PC-9 (cell line): Measurements from ENCODE around the gene DDX23. TPM values are rescaled to one million over a fixed set of nuclear protein-coding genes. Genes with fewer than 3 reads are reported as not detected.
A peak's percentile ranks its signal among the peaks of the same experiment; 100 is the strongest.
"Not testable (repeated sequence)": the region's sequence is repeated elsewhere in the genome, so short reads cannot be mapped to it uniquely, and the experiment has no call there.

Source experiments
- BruUV-seq: library from RNA; stranded (reverse); fragments of 400-500 nt; replicated peaks from 2 replicates; lab custom pipeline; 2021; lab: Mats Ljungman, UMichigan
- CTCF ChIA-PET: fragments of 300-600 bp; sonication (Branson Sonifier 250); formaldehyde crosslinking; loops from one replicate; lab custom pipeline; 2022; ENCODE audit warnings: antibody characterized with exemption; lab: Charles Lee
- POLR2A ChIA-PET: fragments of 300-600 bp; sonication (Branson Sonifier 250); formaldehyde crosslinking; loops from one replicate; lab custom pipeline; 2022; ENCODE audit warnings: antibody characterized with exemption; ENCODE audit not compliant: unreplicated experiment; lab: Charles Lee
- DNase-seq, 2 experiments: peaks; one replicate each; pipeline versions ENCODE4 v3.0.0 to v3.0.0-alpha.2; 2015 to 2022; ENCODE audit warnings: mixed read lengths in 1 of 2
- H2AFZ ChIP-seq: fragments of 200-600 bp; sonication (generic); 2 replicates; pipeline ENCODE4 v1.8.1; 2017; ENCODE audit warnings: antibody characterized with exemption
- H3F3A ChIP-seq: fragments of 200-600 bp; sonication (generic); 2 replicates; pipeline ENCODE4 v1.8.1; 2017; ENCODE audit warnings: antibody characterized with exemption, mild to moderate bottlenecking, low read depth; ENCODE audit not compliant: insufficient read depth
- H3K27ac ChIP-seq: fragments of 200-600 bp; sonication (generic); 2 replicates; pipeline ENCODE4 v1.6.1; 2016; ENCODE audit warnings: mixed run types
- H3K27me3 ChIP-seq: fragments of 200-600 bp; sonication (generic); 2 replicates; pipeline ENCODE4 v1.6.1; 2016; ENCODE audit warnings: low read depth, mixed run types; ENCODE audit not compliant: insufficient read depth
- H3K36me3 ChIP-seq: fragments of 200-600 bp; sonication (generic); 2 replicates; pipeline ENCODE4 v1.6.1; 2016; ENCODE audit warnings: low read depth, mixed run types
- H3K4me1 ChIP-seq: fragments of 200-600 bp; sonication (generic); replicated peaks from 2 replicates; pipeline ENCODE4 v1.6.1; 2016; ENCODE audit warnings: mixed run types; ENCODE audit not compliant: insufficient read depth
- H3K4me2 ChIP-seq: fragments of 200-600 bp; sonication (generic); 2 replicates; pipeline ENCODE4 v1.6.1; 2017; ENCODE audit warnings: mixed run types
- H3K4me3 ChIP-seq: fragments of 200-600 bp; sonication (generic); 2 replicates; pipeline ENCODE4 v1.6.1; 2016; ENCODE audit warnings: mixed run types
- H3K79me2 ChIP-seq: fragments of 200-600 bp; sonication (generic); 2 replicates; pipeline ENCODE4 v1.6.1; 2017; ENCODE audit warnings: low read depth, mixed run types
- H3K9me2 ChIP-seq: fragments of 200-600 bp; sonication (generic); 2 replicates; pipeline ENCODE4 v1.8.1; 2017; ENCODE audit warnings: mild to moderate bottlenecking; ENCODE audit not compliant: insufficient read depth
- H3K9me3 ChIP-seq: fragments of 200-600 bp; sonication (generic); 2 replicates; pipeline ENCODE4 v1.8.1; 2016; ENCODE audit warnings: low read depth; ENCODE audit not compliant: insufficient read depth
- H4K20me1 ChIP-seq: fragments of 200-600 bp; sonication (generic); 2 replicates; pipeline ENCODE4 v1.8.1; 2017; ENCODE audit not compliant: insufficient read depth
- CTCF ChIP-seq: fragments of 200-600 bp; sonication (generic); conservative IDR thresholded peaks from 2 replicates; pipeline ENCODE4 v1.6.1; 2017; ENCODE audit warnings: mixed run types, antibody characterized with exemption, mild to moderate bottlenecking, moderate library complexity
- EZH2 ChIP-seq: fragments of 200-600 bp; sonication (generic); IDR thresholded peaks from 2 replicates; pipeline ENCODE4 v1.8.0; 2017; ENCODE audit warnings: antibody characterized with exemption, low read depth
- intact Hi-C: fragments of 100-400 bp; cut with micrococcal nuclease; formaldehyde crosslinking; loops from one replicate; pipeline ENCODE4 v1.10.0; 2022; ENCODE audit not compliant: unreplicated experiment
- total RNA-seq: library from RNA; stranded (reverse); gene quantifications from 2 replicates; pipeline ENCODE4 v1.2.3, GENCODE V29; 2021

The DDX23 gene
- total RNA-seq, 1 experiment from 2014 or later, result 91.4 TPM

GRCh38 chr12:48854488-48854887, 2.5 kb upstream of the DDX23 start:
- ChIA-PET POLR2A (no interaction called here), CTCF (no interaction called here)
- H3K36me3 ChIP-seq, result no peaks in the 10 kb centered on the region
- H3K27ac ChIP-seq, result no peak overlapping the region
- H3K27me3 ChIP-seq, result no peaks in the 10 kb centered on the region
- H3K79me2 ChIP-seq, result peaks cover 24% of the 10 kb centered on the region
- intact Hi-C loops, result loop anchor here (5.0 kb wide), 2 partner anchors 37 to 123 kb away; partner anchors contain the start of genes CACNB3 and WNT1
- H3K9me2 ChIP-seq, result no peaks in the 10 kb centered on the region
- no peak overlapping the region for H2AFZ ChIP-seq
- H3K4me1 ChIP-seq, result peaks cover 19% of the 10 kb centered on the region
- DNase-seq, result no peak
- TF ChIP-seq CTCF (no peak), EZH2 (no peak)
- peaks cover 7% of the 10 kb centered on the region; the same call in 1 of the 2 replicates for H3F3A ChIP-seq
- peaks cover 11% of the 10 kb centered on the region for H4K20me1 ChIP-seq
- BruUV-seq, result no TSS peak
- no peak overlapping the region for H3K4me2 ChIP-seq
- no peaks in the 10 kb centered on the region for H3K9me3 ChIP-seq
- H3K4me3 ChIP-seq, result no peak overlapping the region

DNA sequence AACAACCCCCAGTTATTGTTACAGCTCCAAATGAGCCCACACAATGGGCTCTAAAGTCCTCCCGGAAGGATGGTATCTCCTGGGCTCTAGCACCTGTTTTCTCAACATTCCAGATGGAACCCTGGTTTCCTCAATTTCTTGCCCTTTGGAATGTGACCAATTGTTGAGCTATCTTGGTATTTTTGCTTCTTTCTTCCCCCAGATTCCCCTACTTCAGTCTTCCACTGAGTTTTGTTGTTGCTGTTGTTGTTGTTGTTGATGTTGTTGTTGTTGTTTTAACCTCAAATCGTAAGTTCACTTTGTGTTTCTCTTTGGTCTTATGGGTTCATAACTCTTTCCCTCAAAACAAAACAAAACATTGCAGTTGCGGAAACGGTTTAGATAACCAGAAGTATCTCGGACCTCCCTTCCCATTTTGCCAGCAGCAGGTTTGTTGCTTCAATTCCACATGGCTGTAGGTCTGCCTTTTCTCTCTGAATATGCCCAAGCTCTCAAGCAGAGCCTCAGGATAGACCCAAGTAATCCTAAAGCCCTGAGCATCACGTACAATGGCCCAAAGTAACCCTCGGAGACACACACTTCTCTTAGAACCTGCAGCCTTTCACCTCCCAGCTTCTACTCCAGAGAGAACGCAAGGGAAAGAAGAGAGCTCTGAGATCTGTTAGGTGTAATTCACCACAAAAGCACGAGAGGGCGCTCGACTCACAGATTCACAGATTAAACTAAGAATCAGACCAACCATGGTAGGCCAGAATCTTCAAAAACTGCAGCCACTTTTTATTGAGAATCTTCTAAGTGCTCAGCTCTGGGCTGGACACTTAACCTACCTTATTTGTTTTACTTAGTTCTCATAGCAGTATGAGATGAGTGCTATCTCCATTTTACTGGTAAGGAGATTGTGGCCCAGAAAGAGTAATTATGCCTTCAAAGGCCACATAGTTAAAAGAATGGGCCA, 1.0 kb upstream of the DDX23 start:
- Histone ChIP-seq H3F3A (peaks cover 7% of the 10 kb centered on the region; the same call in 1 of the 2 replicates), H3K9me3 (no peaks in the 10 kb centered on the region), H3K36me3 (no peaks in the 10 kb centered on the region), H4K20me1 (peaks cover 15% of the 10 kb centered on the region), H3K27ac (no peak overlapping the region), H3K9me2 (no peaks in the 10 kb centered on the region), H3K27me3 (no peaks in the 10 kb centered on the region), H2AFZ (peak overlapping the region; percentile 78), H3K4me2 (peak overlapping the region; percentile 92), H3K79me2 (peaks cover 37% of the 10 kb centered on the region), H3K4me3 (peak overlapping the region; percentile 68), H3K4me1 (peaks cover 19% of the 10 kb centered on the region)
- intact Hi-C loops, result loop anchor here (1.0 to 5.0 kb wide), 5 partner anchors 36 to 142 kb away; partner anchors contain the start of genes CACNB3 and WNT1
- ChIA-PET POLR2A (interaction anchor here (0.6 to 0.9 kb wide), 6 partner anchors 17 to 590 kb away, joined by 3 to 13 read pairs (median 4); partner anchors contain the start of gene FKBP11), CTCF (interaction anchor here (0.5 to 1.7 kb wide), 15 partner anchors 13 to 495 kb away, joined by 3 to 19 read pairs (median 4); partner anchors contain the start of gene RND1)
- BruUV-seq, result no TSS peak
- TF ChIP-seq CTCF, result peak; percentile 95
- TF ChIP-seq EZH2, result no peak
- peak; percentile 77 to 80 for DNase-seq

GRCh38 chr12:48842021-48842420, 9.9 kb downstream of the DDX23 start:
- H3K9me2 ChIP-seq, H3F3A ChIP-seq, DNase-seq, POLR2A ChIA-PET, H3K9me3 ChIP-seq, BruUV-seq, intact Hi-C loops, H3K4me2 ChIP-seq, H3K4me3 ChIP-seq, H2AFZ ChIP-seq, H3K4me1 ChIP-seq, H3K27me3 ChIP-seq, CTCF ChIA-PET, H3K27ac ChIP-seq, H3K79me2 ChIP-seq: not testable (repeated sequence)
- H3K36me3 ChIP-seq, result peaks cover 10% of the 10 kb centered on the region
- H4K20me1 ChIP-seq, result peaks cover 18% of the 10 kb centered on the region
